GM12878 (cell line): ENCODE measurements around the gene SYTL1. TPM values are rescaled to one million over a fixed set of nuclear protein-coding genes. Genes with fewer than 3 reads are reported as not detected.

Experiments
- ATF7 ChIP-seq: fragments of 450-650 bp; IDR thresholded peaks from 2 replicates; pipeline ENCODE4 v1.6.1; 2016; ENCODE audit warnings: low read depth, mild to moderate bottlenecking
- BHLHE40 ChIP-seq, 2 experiments: fragments of 450-650 bp in 1 of 2; IDR thresholded peaks; 2 replicates each; pipeline ENCODE4 v1.6.1; 2011 to 2017; ENCODE audit warnings: low read depth in 2 of 2, borderline replicate concordance in 1 of 2, improper control_type of control experiment in 1 of 2, low read length in 1 of 2, mild to moderate bottlenecking in 1 of 2
- BRCA1 ChIP-seq: IDR thresholded peaks from 2 replicates; pipeline ENCODE4 v1.6.1; 2011; ENCODE audit warnings: low read depth, low read length, improper control_type of control experiment
- CHD1 ChIP-seq: IDR thresholded peaks from 2 replicates; pipeline ENCODE4 v1.6.1; 2012; ENCODE audit warnings: low read depth, low read length, improper control_type of control experiment
- CREB1 ChIP-seq: IDR thresholded peaks from 2 replicates; pipeline ENCODE4 v1.6.1; 2012; ENCODE audit warnings: low read depth, mild to moderate bottlenecking, inconsistent platforms
- CTCF ChIP-seq, 3 experiments: IDR thresholded peaks in 2 of 3; conservative IDR thresholded peaks in 1 of 3; 2 replicates each; pipeline ENCODE4 v1.5.1; 2011; ENCODE audit warnings: low read depth in 3 of 3, low read length in 3 of 3, mild to moderate bottlenecking in 3 of 3, control low read depth in 2 of 3, moderate library complexity in 2 of 3, inconsistent platforms in 1 of 3, mixed read lengths in 1 of 3; ENCODE audit not compliant: control insufficient read depth in 2 of 3, insufficient read depth in 1 of 3; ENCODE audit errors: extremely low read depth in 1 of 3
- HDAC2 ChIP-seq: fragments of 200-600 bp; sonication (generic); IDR thresholded peaks from 2 replicates; pipeline ENCODE4 v1.6.1; 2017
- JUND ChIP-seq: IDR thresholded peaks from 2 replicates; pipeline ENCODE4 v1.6.1; 2012; ENCODE audit warnings: low read depth, mild to moderate bottlenecking, low read length, improper control_type of control experiment, moderate library complexity
- MXI1 ChIP-seq: fragments of 150-350 bp; IDR thresholded peaks from 2 replicates; pipeline ENCODE4 v1.6.1; 2011; ENCODE audit warnings: low read depth, mild to moderate bottlenecking, inconsistent platforms, low read length, improper control_type of control experiment
- MYB ChIP-seq: fragments of 150-350 bp; IDR thresholded peaks from 2 replicates; pipeline ENCODE4 v1.6.1; 2014; ENCODE audit warnings: mild to moderate bottlenecking, low read depth, low read length, borderline replicate concordance
- PAX5 ChIP-seq: IDR thresholded peaks from 2 replicates; pipeline ENCODE4 v1.6.1; 2011; ENCODE audit warnings: low read depth, low read length, borderline replicate concordance
- POLR2AphosphoS5 ChIP-seq: IDR thresholded peaks from 2 replicates; pipeline ENCODE4 v1.6.1; 2011; ENCODE audit warnings: mild to moderate bottlenecking, low read length, inconsistent platforms
- RELB ChIP-seq: fragments of 450-650 bp; IDR thresholded peaks from 2 replicates; pipeline ENCODE4 v1.6.1; 2017; ENCODE audit warnings: low read depth, mild to moderate bottlenecking, moderate library complexity
- RUNX3 ChIP-seq: IDR thresholded peaks from 2 replicates; pipeline ENCODE4 v1.6.1; 2012; ENCODE audit warnings: low read length, inconsistent platforms
- SUPT20H ChIP-seq: IDR thresholded peaks from 2 replicates; pipeline ENCODE4 v1.6.1; 2011; ENCODE audit warnings: low read depth, mild to moderate bottlenecking, low read length, moderate library complexity, borderline replicate concordance; ENCODE audit not compliant: control insufficient read depth
- TAF1 ChIP-seq: IDR thresholded peaks from 2 replicates; pipeline ENCODE4 v1.6.1; 2011; ENCODE audit warnings: mild to moderate bottlenecking, low read depth, low read length, borderline replicate concordance
- YBX1 ChIP-seq: fragments of 450-650 bp; IDR thresholded peaks from 2 replicates; pipeline ENCODE4 v1.6.1; 2016; ENCODE audit warnings: antibody characterized with exemption
- YY1 ChIP-seq: IDR thresholded peaks from 2 replicates; pipeline ENCODE4 v1.6.1; 2011; ENCODE audit warnings: low read depth, mild to moderate bottlenecking, low read length
- ZBED1 ChIP-seq: IDR thresholded peaks from 2 replicates; pipeline ENCODE4 v1.6.1; 2016; ENCODE audit warnings: borderline replicate concordance
- polyA plus RNA-seq, 11 experiments: library from polyadenylated mRNA; depleted of rRNA in 4 of 11; unstranded in 6 of 11; stranded (reverse) in 5 of 11; fragments of >200 nt; fragmentation: Nextera tagmentation in 4 of 11; fragmentation: Illumina TruSeq in 1 of 11; extraction: Ambion mirVana in 4 of 11; extraction: Trizol in 1 of 11; gene quantifications; 1 replicate in 1 of 11; 2 replicates in 10 of 11; pipeline versions ENCODE4 v1.2.1 to v1.2.3, GENCODE V29; 2011 to 2016; ENCODE audit warnings: inconsistent platforms in 2 of 11, missing spikeins in 2 of 11, low read depth in 1 of 11
- total RNA-seq, 4 experiments: library from RNA; depleted of rRNA in 3 of 4; stranded (reverse); fragments of >200 nt in 3 of 4; fragmentation: Illumina TruSeq in 1 of 4; extraction: Trizol in 1 of 4; gene quantifications; 2 replicates each; pipeline versions ENCODE4 v1.2.1 to v1.2.3, GENCODE V29; 2013 to 2021

Gene SYTL1
- total and polyA plus RNA-seq, 10 of the 15 experiments (the other 5 are each of a cell fraction or from before 2014, with no cell fraction given), result 0.72 to 45.6 (median 14.8) TPM

GRCh38 chr1:27322569-27323240, 19.1 kb upstream of the SYTL1 start (continued):
- TF ChIP-seq CTCF (IDR thresholded peaks at IDR 0.05 in 2 of 3, conservative IDR thresholded peaks at IDR 0.05 in 1 of 3; ENCODE audit: control insufficient read depth in 2 of 3, extremely low read depth in 1 of 3, insufficient read depth in 1 of 3, low read depth in 3 of 3, low read length in 3 of 3) (no peak), TAF1 (no peak), CREB1 (no peak), ZBED1 (no peak), JUND (no peak), RELB (no peak), YY1 (no peak), BHLHE40 (IDR thresholded peaks at IDR 0.05; ENCODE audit: borderline replicate concordance in 1 of 2, low read depth in 2 of 2, low read length in 1 of 2) (0 out of 4 replicates have a peak, but pooled peaks of 1 of the 2 experiments have one; percentile 22), CHD1 (0 out of 2 replicates have a peak, but pooled peaks have one; percentile 8), POLR2AphosphoS5 (0 out of 2 replicates have a peak, but pooled peaks have one; percentile 47), HDAC2 (no peak), PAX5 (no peak), ATF7 (no peak), YBX1 (no peak), BRCA1 (no peak), RUNX3 (no peak), SUPT20H (no peak), MXI1 (no peak), MYB (no peak)
- TF ChIP-seq, all 136 proteins: peak for 3
